Measurements from ENCODE around the gene LSR. TPM values are rescaled to one million over a fixed set of nuclear protein-coding genes. Genes with fewer than 3 reads are reported as not detected.

Gene LSR
- total RNA-seq, 1 experiment from 2014 or later: 152 TPM

DNA sequence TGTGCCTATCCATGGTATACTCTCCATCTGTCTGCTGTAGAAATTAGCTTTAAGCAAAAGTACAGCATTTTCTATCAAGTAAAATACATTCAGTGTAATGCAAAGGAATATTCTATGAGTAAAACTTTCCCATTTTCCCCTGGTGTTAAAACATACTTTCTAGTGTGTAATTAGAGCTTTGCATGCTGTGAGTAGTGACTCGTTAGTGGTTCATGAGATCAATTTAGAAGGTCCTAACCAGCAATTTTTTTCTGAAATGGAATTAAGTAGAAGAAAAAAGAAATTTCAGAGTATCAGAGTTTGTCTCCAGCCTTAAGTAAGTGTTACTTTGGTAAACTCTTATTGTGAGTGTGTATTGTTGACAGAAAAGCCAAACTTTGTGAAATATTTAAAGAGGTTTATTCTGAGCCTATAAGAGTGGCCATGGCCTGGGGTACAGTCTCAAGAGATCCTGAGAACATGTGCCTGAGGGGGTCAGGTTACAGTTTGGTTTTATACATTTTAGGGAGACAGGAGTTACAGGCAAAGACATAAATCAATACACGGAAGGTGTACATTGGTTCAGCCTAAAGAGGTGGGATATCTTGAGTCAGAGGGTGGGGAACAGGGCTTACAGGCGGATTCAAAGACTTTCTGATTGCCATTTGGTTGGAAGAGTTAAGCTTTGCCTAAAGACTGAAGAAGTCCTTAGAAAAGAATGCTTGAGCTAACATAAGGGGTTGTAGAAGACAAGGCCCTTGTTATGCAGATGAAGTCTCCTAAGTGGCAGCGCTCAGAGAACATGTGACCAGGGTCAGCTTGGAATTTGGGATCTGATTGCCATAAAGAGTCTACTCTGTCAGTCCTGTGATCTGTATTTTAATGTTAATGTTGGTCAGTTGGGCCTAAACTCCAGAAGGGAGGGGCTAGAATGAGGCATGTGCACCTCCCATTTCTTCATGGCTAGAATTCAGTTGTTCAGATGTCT, 45.8 kb upstream of the LSR start:
- Histone ChIP-seq H2BK12ac (ENCODE audit: insufficient read length, low read depth, low read length) (no peak overlapping the region), H3K23me2 (ENCODE audit: insufficient read length, low read depth, low read length, poor library complexity, severe bottlenecking) (no peaks in the 10 kb centered on the region), H2BK5ac (ENCODE audit: insufficient read length, low read length) (no peak overlapping the region), H2BK15ac (ENCODE audit: low read depth, low read length) (no peak overlapping the region), H3K27ac (ENCODE audit: insufficient read length, low read depth, low read length) (peak overlapping the region; percentile 93), H4K5ac (ENCODE audit: insufficient read length, low read depth, low read length) (no peak overlapping the region), H3K4ac (ENCODE audit: low read depth, low read length) (no peak overlapping the region; the same call in 1 of the 2 replicates), H3K14ac (ENCODE audit: insufficient read depth, low read length) (no peak overlapping the region), H3K18ac (ENCODE audit: insufficient read length, low read depth, low read length) (peak overlapping the region; percentile 83), H2AK5ac (ENCODE audit: insufficient read length, low read length) (no peak overlapping the region), H2BK120ac (ENCODE audit: low read depth, low read length, poor library complexity, severe bottlenecking) (no peak overlapping the region), H4K8ac (replicated peaks; ENCODE audit: insufficient read length, low read depth, low read length) (no peak overlapping the region), H4K20me1 (ENCODE audit: control insufficient read depth, insufficient read depth, insufficient read length) (no peaks in the 10 kb centered on the region), H3K23ac (ENCODE audit: insufficient read length, low read depth, low read length) (no peak overlapping the region), H2BK20ac (ENCODE audit: low read depth, low read length, poor library complexity, severe bottlenecking) (no peak overlapping the region), H4K91ac (ENCODE audit: insufficient read length, low read depth, low read length) (no peak overlapping the region), H3K4me1 (ENCODE audit: insufficient read depth, low read length) (peaks cover 21% of the 10 kb centered on the region), H3K79me2 (ENCODE audit: insufficient read depth, low read length) (no peaks in the 10 kb centered on the region), H3K56ac (ENCODE audit: insufficient read length, low read depth, low read length) (no peak overlapping the region), H2AFZ (ENCODE audit: low read length) (no peak overlapping the region), H3K9me3 (ENCODE audit: control insufficient read depth, low read depth, low read length) (no peaks in the 10 kb centered on the region), H3K79me1 (ENCODE audit: insufficient read depth, low read depth, low read length, poor library complexity, severe bottlenecking) (no peaks in the 10 kb centered on the region), H3K4me2 (ENCODE audit: insufficient read depth, insufficient read length, low read length) (peak overlapping the region; percentile 40), H3K27me3 (ENCODE audit: insufficient read depth, low read length) (no peaks in the 10 kb centered on the region), H3T11ph (ENCODE audit: low read length) (peak overlapping the region; percentile 75), H3K9ac (ENCODE audit: extremely low read depth, insufficient read length, low read length) (no peak overlapping the region)
- WGBS (ENCODE audit: extremely low coverage, insufficient read length, low lambda C conversion rate): no CpG with 5 or more reads among the region's 4 CpGs
- Mint-ChIP-seq H3K4me1 (peaks cover 62 to 69% of the 10 kb centered on the region in 2 experiments), H3K27me3 (ENCODE audit: low read depth) (no peaks in the 10 kb centered on the region; the same call in 1 of the 2 replicates), H3K9me3 (no peaks in the 10 kb centered on the region; a peak in 2 of 5 replicates), H3K36me3 (ENCODE audit: insufficient read depth in 1 of 3, low read depth in 3 of 3) (no peaks in the 10 kb centered on the region; a peak in 1 of 7 replicates), H3K27ac (peak overlapping the region; percentile 97 to 100 (median 99)), H3K4me3 (peak overlapping the region; percentile 18 to 45; a peak in 3 of 5 replicates)
- TF ChIP-seq, protein P1, sequence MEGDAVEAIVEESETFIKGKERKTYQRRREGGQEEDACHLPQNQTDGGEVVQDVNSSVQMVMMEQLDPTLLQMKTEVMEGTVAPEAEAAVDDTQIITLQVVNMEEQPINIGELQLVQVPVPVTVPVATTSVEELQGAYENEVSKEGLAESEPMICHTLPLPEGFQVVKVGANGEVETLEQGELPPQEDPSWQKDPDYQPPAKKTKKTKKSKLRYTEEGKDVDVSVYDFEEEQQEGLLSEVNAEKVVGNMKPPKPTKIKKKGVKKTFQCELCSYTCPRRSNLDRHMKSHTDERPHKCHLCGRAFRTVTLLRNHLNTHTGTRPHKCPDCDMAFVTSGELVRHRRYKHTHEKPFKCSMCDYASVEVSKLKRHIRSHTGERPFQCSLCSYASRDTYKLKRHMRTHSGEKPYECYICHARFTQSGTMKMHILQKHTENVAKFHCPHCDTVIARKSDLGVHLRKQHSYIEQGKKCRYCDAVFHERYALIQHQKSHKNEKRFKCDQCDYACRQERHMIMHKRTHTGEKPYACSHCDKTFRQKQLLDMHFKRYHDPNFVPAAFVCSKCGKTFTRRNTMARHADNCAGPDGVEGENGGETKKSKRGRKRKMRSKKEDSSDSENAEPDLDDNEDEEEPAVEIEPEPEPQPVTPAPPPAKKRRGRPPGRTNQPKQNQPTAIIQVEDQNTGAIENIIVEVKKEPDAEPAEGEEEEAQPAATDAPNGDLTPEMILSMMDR (conservative IDR thresholded peaks at IDR 0.05): no peak
- DNase-seq: peak; percentile 89
